Transverse colon (tissue), 4 donors: ENCODE results near the gene EIF3F. TPM values are rescaled to one million over a fixed set of nuclear protein-coding genes. Genes with fewer than 3 reads are reported as not detected.

Experiments
- DNase-seq: peaks from one replicate; pipeline ENCODE4 v3.0.0-alpha.2; 2019
- H3K27ac ChIP-seq, 4 donors: fragments of 200-600 bp; sonication (generic); 2 replicates each; pipeline ENCODE4 v1.5.1; 2016 to 2018; ENCODE audit warnings: inconsistent platforms in 4 of 4
- H3K27me3 ChIP-seq: fragments of 200-600 bp; sonication (generic); 2 replicates; pipeline ENCODE4 v1.5.1; 2017; ENCODE audit warnings: inconsistent platforms
- H3K36me3 ChIP-seq, 4 donors: fragments of 200-600 bp; sonication (generic); 2 replicates each; pipeline ENCODE4 v1.5.1; 2017 to 2019; ENCODE audit warnings: inconsistent platforms in 4 of 4
- H3K4me1 ChIP-seq, 4 donors: fragments of 200-600 bp; sonication (generic); 2 replicates each; pipeline ENCODE4 v1.5.1; 2017 to 2020; ENCODE audit warnings: inconsistent platforms in 4 of 4
- H3K4me3 ChIP-seq, 4 donors: fragments of 200-600 bp; sonication (generic); 1 replicate in 1 of 4; 2 replicates in 3 of 4; pipeline versions ENCODE4 v1.5.1 to v1.6.1; 2017 to 2019; ENCODE audit warnings: inconsistent platforms in 4 of 4
- H3K9me3 ChIP-seq, 2 donors: fragments of 200-600 bp; sonication (generic); 2 replicates each; pipeline ENCODE4 v1.5.1; 2017 to 2019; ENCODE audit warnings: inconsistent platforms in 2 of 2
- EP300 ChIP-seq: sonication (generic); formaldehyde crosslinking; IDR thresholded peaks from one replicate; pipeline ENCODE4 v1.6.1; 2017; ENCODE audit warnings: antibody characterized with exemption, low read depth
- POLR2A ChIP-seq: fragments of 450-650 bp; IDR thresholded peaks from one replicate; pipeline ENCODE4 v1.6.1; 2016; ENCODE audit warnings: antibody characterized with exemption, mild to moderate bottlenecking, moderate library complexity
- POLR2AphosphoS5 ChIP-seq, 3 donors: sonication (generic); formaldehyde crosslinking; IDR thresholded peaks; one replicate each; pipeline ENCODE4 v1.6.1; 2016; ENCODE audit warnings: antibody characterized with exemption in 3 of 3
- WGBS, 2 donors: methylation state at CpG; one replicate each; pipeline ENCODE4 v1.1.5; 2018; ENCODE audit warnings: low coverage in 1 of 2; 5-methylcytosine and 5-hydroxymethylcytosine counted together
- in situ Hi-C, 4 donors: fragments of 200-750 bp; cut with MboI; loops; one replicate each; pipeline versions ENCODE4 v1.15.0 to v1.15.1; 2017; ENCODE audit warnings: low sequenced_read_pairs in 3 of 4, low pct_ligation_motif_present in 1 of 4, low pct_unique_long_range_greater_than_20kb in 1 of 4
- intact Hi-C: fragments of 100-400 bp; cut with DNase I; formaldehyde crosslinking; loops from one replicate; pipeline ENCODE4 v1.15.1; 2023; ENCODE audit warnings: low total_unique reads
- total RNA-seq, 4 donors: library from RNA; depleted of rRNA; stranded (reverse); fragments of >200 nt; gene quantifications; one replicate each; pipeline ENCODE4 v1.1.0, GENCODE V29; 2016
- TF ChIP-seq, protein P1 (sequence below), 5 experiments: fragments of 200-600 bp in 3 of 5; fragments of 450-650 bp in 2 of 5; sonication (generic) in 3 of 5; IDR thresholded peaks; 1 replicate in 2 of 5; 2 replicates in 3 of 5; pipeline ENCODE4 v1.5.1; 2016 to 2017; ENCODE audit warnings: antibody characterized with exemption in 5 of 5, inconsistent platforms in 3 of 5, mild to moderate bottlenecking in 2 of 5, moderate library complexity in 1 of 5

Gene EIF3F
- total RNA-seq, 4 donors from 2014 or later = 103 to 873 (median 206) TPM

DNA sequence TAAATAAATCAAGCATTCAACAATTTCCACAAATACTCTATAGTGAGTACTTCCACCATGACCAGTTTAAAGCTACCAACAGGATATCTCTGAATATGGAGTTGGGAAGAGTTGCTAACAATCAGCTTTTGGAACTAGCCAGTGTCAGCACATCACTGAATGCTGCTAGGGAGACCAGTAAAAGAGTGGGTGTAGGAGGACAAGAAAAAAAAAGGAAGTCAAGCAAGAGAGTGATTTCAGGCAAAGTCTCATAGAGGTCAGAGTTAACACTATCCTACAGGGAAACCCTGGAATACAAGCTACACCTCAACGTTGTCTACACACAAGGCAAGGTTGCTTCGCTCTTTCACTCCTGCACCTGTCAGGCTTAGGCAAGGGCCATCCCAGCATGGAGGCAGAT, 24.2 kb downstream of the EIF3F start:
- no peaks in the 10 kb centered on the region for H3K4me1 ChIP-seq
- intact Hi-C loops (no loop called here), in situ Hi-C loops (no loop called here)
- TF ChIP-seq POLR2A (no peak), EP300 (no peak), POLR2AphosphoS5 (IDR thresholded peaks at IDR 0.05) (no peak)
- no peak overlapping the region for H3K27ac ChIP-seq
- WGBS, 2 donors = 77% methylated on average over 2 of the region's 2 CpGs; no CpG with 5 or more reads in 1 of the 2 donors
- no peak overlapping the region for H3K4me3 ChIP-seq
- no peak for DNase-seq
- no peaks in the 10 kb centered on the region for H3K9me3 ChIP-seq
- peaks cover 4% of the 10 kb centered on the region for H3K27me3 ChIP-seq
- H3K36me3 ChIP-seq = no peaks in the 10 kb centered on the region

DNA sequence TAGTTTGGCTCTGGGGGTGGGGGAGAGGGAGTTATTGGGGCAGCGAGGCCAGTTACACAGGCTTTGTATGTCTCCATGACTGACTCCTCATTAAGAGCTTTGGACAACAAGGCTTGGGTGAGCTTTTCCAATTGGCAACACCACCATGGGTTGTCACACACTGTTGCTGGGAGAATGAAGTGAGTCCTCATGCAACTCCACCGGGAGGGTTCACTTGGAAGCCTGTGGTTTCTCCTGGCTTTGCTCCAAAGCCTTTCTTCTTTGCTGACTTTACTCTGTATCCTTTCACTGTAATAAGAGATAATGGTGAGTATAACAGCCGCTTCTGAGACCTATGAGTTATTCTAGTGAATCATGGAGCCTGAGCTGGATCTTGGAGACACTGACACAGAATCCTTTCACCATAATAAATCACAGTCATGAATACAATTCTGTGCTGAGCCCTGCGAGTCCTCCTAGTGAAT, 24.9 kb downstream of the EIF3F start:
- intact Hi-C loops (no loop called here), in situ Hi-C loops (no loop called here)
- Histone ChIP-seq H3K36me3 (no peaks in the 10 kb centered on the region), H3K4me1 (no peaks in the 10 kb centered on the region), H3K27me3 (peaks cover 8% of the 10 kb centered on the region), H3K9me3 (no peaks in the 10 kb centered on the region), H3K27ac (no peak overlapping the region), H3K4me3 (no peak overlapping the region)
- TF ChIP-seq POLR2A (no peak), EP300 (no peak), POLR2AphosphoS5 (IDR thresholded peaks at IDR 0.05) (no peak)
- TF ChIP-seq, protein P1, sequence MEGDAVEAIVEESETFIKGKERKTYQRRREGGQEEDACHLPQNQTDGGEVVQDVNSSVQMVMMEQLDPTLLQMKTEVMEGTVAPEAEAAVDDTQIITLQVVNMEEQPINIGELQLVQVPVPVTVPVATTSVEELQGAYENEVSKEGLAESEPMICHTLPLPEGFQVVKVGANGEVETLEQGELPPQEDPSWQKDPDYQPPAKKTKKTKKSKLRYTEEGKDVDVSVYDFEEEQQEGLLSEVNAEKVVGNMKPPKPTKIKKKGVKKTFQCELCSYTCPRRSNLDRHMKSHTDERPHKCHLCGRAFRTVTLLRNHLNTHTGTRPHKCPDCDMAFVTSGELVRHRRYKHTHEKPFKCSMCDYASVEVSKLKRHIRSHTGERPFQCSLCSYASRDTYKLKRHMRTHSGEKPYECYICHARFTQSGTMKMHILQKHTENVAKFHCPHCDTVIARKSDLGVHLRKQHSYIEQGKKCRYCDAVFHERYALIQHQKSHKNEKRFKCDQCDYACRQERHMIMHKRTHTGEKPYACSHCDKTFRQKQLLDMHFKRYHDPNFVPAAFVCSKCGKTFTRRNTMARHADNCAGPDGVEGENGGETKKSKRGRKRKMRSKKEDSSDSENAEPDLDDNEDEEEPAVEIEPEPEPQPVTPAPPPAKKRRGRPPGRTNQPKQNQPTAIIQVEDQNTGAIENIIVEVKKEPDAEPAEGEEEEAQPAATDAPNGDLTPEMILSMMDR (IDR thresholded peaks at IDR 0.05) = no peak
- whole genome bisulfite sequencing, 2 donors = 64 to 70% methylated on average over 2 to 4 of the region's 4 CpGs
- DNase-seq = no peak

DNA sequence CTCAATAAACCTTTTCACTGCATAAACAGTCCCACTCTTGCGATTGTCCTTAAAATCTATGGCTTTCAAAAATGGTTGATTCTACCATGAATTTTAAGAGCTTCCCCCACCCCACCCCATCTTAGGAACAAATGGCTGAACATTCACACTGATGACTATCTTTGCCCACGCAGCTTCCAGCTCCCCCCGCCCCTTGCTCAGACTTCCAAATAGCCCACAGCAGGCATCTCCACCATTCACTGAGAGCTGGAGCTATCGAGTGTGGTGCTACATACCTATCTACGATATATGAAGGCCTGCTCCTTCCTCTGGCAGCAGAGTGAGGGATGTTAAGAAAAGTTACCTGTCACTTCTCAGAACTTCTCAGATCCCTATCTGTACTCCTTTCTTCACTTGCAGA, 26.7 kb downstream of the EIF3F start:
- intact Hi-C loops = no loop called here
- Histone ChIP-seq H3K4me1 (peaks cover 0 to 12% (median 4%) of the 10 kb centered on the region in 4 donors), H3K27me3 (peaks cover 23% of the 10 kb centered on the region), H3K36me3 (no peaks in the 10 kb centered on the region), H3K4me3 (no peak overlapping the region), H3K9me3 (no peaks in the 10 kb centered on the region), H3K27ac (no peak overlapping the region)
- in situ Hi-C loops = no loop called here
- WGBS, 2 donors = 85 to 92% methylated on average over 4 to 5 of the region's 5 CpGs
- no peak for DNase-seq
- TF ChIP-seq EP300 (no peak), POLR2AphosphoS5 (IDR thresholded peaks at IDR 0.05) (no peak), POLR2A (no peak)
- TF ChIP-seq, protein P1 (IDR thresholded peaks at IDR 0.05) = no peak

DNA sequence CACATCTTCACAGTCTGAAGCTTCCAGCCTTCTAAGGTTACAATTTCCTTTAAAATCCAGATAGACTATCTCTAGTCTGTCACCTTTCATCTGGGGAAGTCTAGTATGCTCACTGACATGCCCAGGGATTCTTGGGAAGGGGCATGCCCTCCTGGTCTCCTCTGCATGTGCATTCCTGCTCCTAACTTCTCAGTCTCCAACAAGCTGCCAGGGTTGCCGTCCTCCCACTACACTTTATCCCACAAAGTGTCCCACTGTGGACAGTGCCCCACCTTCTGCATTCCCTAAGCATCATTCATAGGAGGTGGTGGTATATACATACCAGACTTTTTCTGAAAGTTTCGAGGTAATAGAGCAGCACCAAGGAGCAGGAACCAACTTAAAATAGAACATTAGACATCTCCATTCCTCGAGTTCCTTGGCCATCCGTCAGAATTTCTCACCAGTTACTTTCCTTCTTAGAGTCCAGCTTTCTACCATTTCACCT, 28.7 kb downstream of the EIF3F start:
- H3K36me3 ChIP-seq = no peaks in the 10 kb centered on the region
- no peak overlapping the region for H3K27ac ChIP-seq
- no peak for DNase-seq
- intact Hi-C loops (no loop called here), in situ Hi-C loops (no loop called here)
- no peaks in the 10 kb centered on the region for H3K9me3 ChIP-seq
- no peak overlapping the region for H3K4me3 ChIP-seq
- H3K4me1 ChIP-seq = peaks cover 0 to 23% (median 4%) of the 10 kb centered on the region in 4 donors
- 65 to 74% methylated on average over 4 of the region's 4 CpGs for WGBS, 2 donors
- H3K27me3 ChIP-seq = peaks cover 43% of the 10 kb centered on the region
- TF ChIP-seq EP300 (no peak), POLR2AphosphoS5 (IDR thresholded peaks at IDR 0.05) (no peak), POLR2A (no peak)
- TF ChIP-seq, protein P1 (IDR thresholded peaks at IDR 0.05) = no peak

DNA sequence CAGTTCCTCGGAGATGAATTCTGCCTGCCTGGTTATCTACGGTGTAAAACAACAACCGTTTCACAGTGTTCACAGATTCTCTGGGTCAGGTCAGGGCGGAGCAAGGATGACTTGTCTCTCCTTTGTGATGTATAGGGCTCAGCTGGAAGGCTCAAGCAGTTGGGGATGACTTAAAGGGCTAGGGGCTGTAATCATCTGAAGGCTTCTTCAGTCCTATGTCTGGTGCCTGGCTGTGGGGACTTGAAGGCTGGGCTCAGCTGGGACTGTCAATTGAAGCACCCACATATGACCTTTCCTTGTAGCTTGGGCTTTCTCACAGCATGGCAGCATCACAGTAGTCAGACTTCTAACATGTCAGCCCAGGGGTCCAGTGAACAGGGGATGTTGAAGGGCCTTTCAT, 29.3 kb downstream of the EIF3F start:
- H3K9me3 ChIP-seq = no peaks in the 10 kb centered on the region
- DNase-seq = no peak
- H3K4me1 ChIP-seq = peaks cover 0 to 23% (median 4%) of the 10 kb centered on the region in 4 donors
- H3K4me3 ChIP-seq = no peak overlapping the region
- no peak for TF ChIP-seq POLR2AphosphoS5 (IDR thresholded peaks at IDR 0.05)
- no peak for TF ChIP-seq POLR2A
- TF ChIP-seq, protein P1 (IDR thresholded peaks at IDR 0.05) = no peak
- no peak for TF ChIP-seq EP300
- no peak overlapping the region for H3K27ac ChIP-seq
- H3K27me3 ChIP-seq = peaks cover 49% of the 10 kb centered on the region
- in situ Hi-C loops = no loop called here
- no peaks in the 10 kb centered on the region for H3K36me3 ChIP-seq
- WGBS, 2 donors = 48% methylated on average over 4 of the region's 4 CpGs
- intact Hi-C loops = no loop called here
